GM23248 (cell line): ENCODE measurements around the gene H2BW2. TPM values are rescaled to one million over a fixed set of nuclear protein-coding genes. Genes with fewer than 3 reads are reported as not detected.
"Not testable (repeated sequence)": the region's sequence is repeated elsewhere in the genome, so short reads cannot be mapped to it uniquely, and the experiment has no call there.

ENCODE experiments used
- DNase-seq: peaks from one replicate; pipeline ENCODE4 v3.0.0-alpha.2; 2015
- H2AFZ ChIP-seq: fragments of 200-600 bp; sonication (generic); 2 replicates; pipeline ENCODE4 v1.6.1; 2016; ENCODE audit warnings: antibody characterized with exemption
- H3F3A ChIP-seq: fragments of 200-600 bp; sonication (generic); 2 replicates; pipeline ENCODE4 v1.6.1; 2016; ENCODE audit warnings: mild to moderate bottlenecking, antibody characterized with exemption, mixed run types; ENCODE audit not compliant: insufficient read depth
- H3K27ac ChIP-seq: fragments of 200-600 bp; sonication (generic); 2 replicates; pipeline ENCODE4 v1.5.1; 2016; ENCODE audit warnings: mild to moderate bottlenecking
- H3K27me3 ChIP-seq: fragments of 200-600 bp; sonication (generic); replicated peaks from 2 replicates; pipeline ENCODE4 v1.6.1; 2016; ENCODE audit warnings: mild to moderate bottlenecking; ENCODE audit not compliant: insufficient read depth
- H3K36me3 ChIP-seq: fragments of 200-600 bp; sonication (generic); 2 replicates; pipeline ENCODE4 v1.6.1; 2016; ENCODE audit warnings: low read depth, mild to moderate bottlenecking
- H3K4me1 ChIP-seq: fragments of 200-600 bp; sonication (generic); 2 replicates; pipeline ENCODE4 v1.6.1; 2016; ENCODE audit warnings: mild to moderate bottlenecking; ENCODE audit not compliant: insufficient read depth
- H3K4me2 ChIP-seq: fragments of 200-600 bp; sonication (generic); one replicate; pipeline ENCODE4 v1.6.1; 2016; ENCODE audit warnings: mild to moderate bottlenecking; ENCODE audit not compliant: unreplicated experiment
- H3K4me3 ChIP-seq: fragments of 200-600 bp; sonication (generic); 2 replicates; pipeline ENCODE4 v1.5.1; 2016; ENCODE audit warnings: mild to moderate bottlenecking
- H3K79me2 ChIP-seq: fragments of 200-600 bp; sonication (generic); 2 replicates; pipeline ENCODE4 v1.6.1; 2016; ENCODE audit warnings: mild to moderate bottlenecking; ENCODE audit not compliant: insufficient read depth
- H3K9ac ChIP-seq: fragments of 200-600 bp; sonication (generic); 2 replicates; pipeline ENCODE4 v1.6.1; 2016; ENCODE audit warnings: mild to moderate bottlenecking
- H3K9me2 ChIP-seq: fragments of 200-600 bp; sonication (generic); 2 replicates; pipeline ENCODE4 v1.6.1; 2016; ENCODE audit warnings: mixed run types, mild to moderate bottlenecking, moderate library complexity; ENCODE audit not compliant: insufficient read depth
- H3K9me3 ChIP-seq: fragments of 200-600 bp; sonication (generic); one replicate; pipeline ENCODE4 v1.6.1; 2017; ENCODE audit warnings: low read depth
- H4K20me1 ChIP-seq: fragments of 200-600 bp; sonication (generic); 2 replicates; pipeline ENCODE4 v1.6.0; 2016; ENCODE audit not compliant: insufficient read depth
- EZH2 ChIP-seq: fragments of 200-600 bp; sonication (generic); IDR thresholded peaks from 2 replicates; pipeline ENCODE4 v1.6.1; 2018; ENCODE audit warnings: antibody characterized with exemption, mild to moderate bottlenecking; ENCODE audit not compliant: insufficient read depth, poor library complexity, severe bottlenecking
- EZH2phosphoT487 ChIP-seq: fragments of 200-600 bp; sonication (generic); IDR thresholded peaks from 2 replicates; pipeline ENCODE4 v1.6.1; 2018; ENCODE audit warnings: antibody characterized with exemption, moderate library complexity, mild to moderate bottlenecking, low read depth; ENCODE audit not compliant: insufficient read depth
- WGBS, 2 experiments: methylation state at CpG; one replicate each; pipeline ENCODE4 v1.1.6; 2015 to 2017; ENCODE audit warnings: low lambda C conversion rate in 2 of 2, low coverage in 1 of 2; ENCODE audit errors: missing lambda C conversion rate in 2 of 2; 5-methylcytosine and 5-hydroxymethylcytosine counted together
- in situ Hi-C: fragments of 300-500 bp; cut with MboI; formaldehyde crosslinking; loops from 2 replicates; pipeline ENCODE4 v1.15.0; 2020
- polyA plus RNA-seq: library from polyadenylated mRNA; unstranded; fragments of >200 nt; fragmentation: Nextera tagmentation; extraction: Ambion mirVana; gene quantifications from 2 replicates; pipeline ENCODE4 v1.2.1, GENCODE V29; 2016
- total RNA-seq: library from RNA; depleted of rRNA; stranded (reverse); fragments of >200 nt; shearing (Covaris generic); gene quantifications from 2 replicates; pipeline ENCODE4 v1.2.3, GENCODE V29; 2014

H2BW2 gene
- total and polyA plus RNA-seq, 2 experiments from 2014 or later: not detected

DNA sequence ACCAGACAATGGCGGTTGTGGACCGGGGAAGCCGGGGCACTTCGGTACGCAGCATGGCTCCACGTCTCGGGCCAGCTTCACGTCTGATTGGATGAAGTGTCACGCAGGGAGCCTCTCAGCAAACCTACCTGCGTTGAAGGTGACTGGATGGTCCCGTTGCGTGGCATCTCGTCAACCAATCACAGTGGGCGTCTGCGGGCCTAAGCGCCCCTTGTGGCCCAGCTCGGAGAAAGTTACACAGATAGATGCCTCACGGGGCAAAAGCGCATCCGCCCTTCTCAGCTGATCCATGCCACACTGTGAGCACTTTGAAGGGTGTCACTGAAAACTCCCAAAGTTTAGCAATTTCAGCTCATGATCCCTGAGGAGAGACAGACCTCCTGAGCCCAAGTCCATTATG is 26.1 kb upstream of the H2BW2 start, which contains the start of gene H2BW1:
Gene H2BW1, minus strand, starts transcription at position 103 of the 400 bp plus-strand sequence. CDS start 132 bp downstream, outside the sequence.
- H3K9me3 ChIP-seq: no peaks in the 10 kb centered on the region
- WGBS, 2 experiments: 71 to 72% methylated on average over 3 to 20 of the region's 20 CpGs
- no peaks in the 10 kb centered on the region for H4K20me1 ChIP-seq
- H3K4me1 ChIP-seq: no peaks in the 10 kb centered on the region
- no peaks in the 10 kb centered on the region for H3K79me2 ChIP-seq
- no peak within 1 kb of the TSS for H2AFZ ChIP-seq
- H3K9ac ChIP-seq: no peak within 1 kb of the TSS
- H3K9me2 ChIP-seq: no peaks in the 10 kb centered on the region
- H3K27me3 ChIP-seq: no peaks in the 10 kb centered on the region
- H3K4me2 ChIP-seq: no peak within 1 kb of the TSS
- H3K4me3 ChIP-seq: no peak within 1 kb of the TSS
- H3K36me3 ChIP-seq: no peaks in the 10 kb centered on the region
- DNase-seq: no peak
- H3K27ac ChIP-seq: no peak within 1 kb of the TSS
- H3F3A ChIP-seq: no peaks in the 10 kb centered on the region
- in situ Hi-C loops: no loop called here
- no peak for TF ChIP-seq EZH2phosphoT487
- no peak for TF ChIP-seq EZH2

DNA sequence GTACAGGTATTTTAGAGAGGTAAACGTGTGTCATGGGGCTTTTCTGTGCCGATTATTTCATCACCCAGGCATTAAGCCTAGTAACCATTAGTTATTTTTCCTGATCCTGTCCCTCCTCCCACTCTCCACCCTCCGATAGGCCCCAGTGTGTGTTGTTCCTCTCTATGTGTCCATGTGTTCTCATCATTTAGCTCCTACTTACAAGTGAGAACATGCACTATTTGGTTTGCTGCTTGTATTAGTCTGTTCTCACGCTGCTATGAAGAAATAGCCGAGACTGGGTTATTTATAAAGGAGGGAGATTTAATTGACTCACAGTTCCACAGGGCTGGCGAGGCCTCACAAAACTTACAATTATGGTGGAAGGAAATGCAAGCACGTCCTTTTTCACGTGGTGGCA is 24.2 kb upstream of the H2BW2 start:
- 23 to 24% methylated on average over 3 to 8 of the region's 8 CpGs for WGBS, 2 experiments

DNA sequence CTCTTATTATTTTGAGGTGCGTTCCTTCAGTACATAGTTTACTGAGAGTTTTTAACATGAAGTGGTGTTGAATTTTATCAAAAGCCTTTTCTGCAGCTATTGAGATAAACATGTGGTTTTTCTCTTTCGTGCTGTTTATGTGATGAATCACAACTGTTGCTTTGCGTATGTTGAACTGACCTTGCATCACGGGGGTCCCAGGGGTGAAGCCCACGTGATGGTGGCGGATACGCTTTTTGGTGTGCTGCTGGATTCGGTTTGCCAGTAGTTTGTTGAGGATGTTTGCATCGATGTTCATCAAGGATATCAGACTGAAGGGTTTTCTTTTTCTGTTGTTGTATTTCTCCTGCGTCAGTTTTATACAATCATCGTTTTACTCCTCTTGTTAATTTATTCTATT is 21.6 kb upstream of the H2BW2 start:
- Histone ChIP-seq H3K4me2 (no peak overlapping the region), H3K4me3 (no peak overlapping the region), H3K4me1 (no peaks in the 10 kb centered on the region), H3K9ac (no peak overlapping the region), H3K9me3 (no peaks in the 10 kb centered on the region), H3K36me3 (no peaks in the 10 kb centered on the region), H3K27ac (no peak overlapping the region), H3K27me3 (no peaks in the 10 kb centered on the region), H3K79me2 (no peaks in the 10 kb centered on the region), H2AFZ (no peak overlapping the region), H4K20me1 (no peaks in the 10 kb centered on the region), H3F3A (no peaks in the 10 kb centered on the region), H3K9me2 (no peaks in the 10 kb centered on the region)
- in situ Hi-C loops: no loop called here
- TF ChIP-seq EZH2 (no peak), EZH2phosphoT487 (no peak)
- DNase-seq: no peak
- 46 to 59% methylated on average over 11 of the region's 11 CpGs for WGBS, 2 experiments

More for the DNA sequence above, 24.2 kb upstream of the H2BW2 start:
- H3K9me3 ChIP-seq, H3K9me2 ChIP-seq, H3K4me2 ChIP-seq, H3F3A ChIP-seq, DNase-seq, in situ Hi-C loops, H3K4me3 ChIP-seq, H2AFZ ChIP-seq, H3K9ac ChIP-seq, H3K4me1 ChIP-seq, H3K27ac ChIP-seq, H3K27me3 ChIP-seq, H4K20me1 ChIP-seq, H3K79me2 ChIP-seq, H3K36me3 ChIP-seq: not testable (repeated sequence)

DNA sequence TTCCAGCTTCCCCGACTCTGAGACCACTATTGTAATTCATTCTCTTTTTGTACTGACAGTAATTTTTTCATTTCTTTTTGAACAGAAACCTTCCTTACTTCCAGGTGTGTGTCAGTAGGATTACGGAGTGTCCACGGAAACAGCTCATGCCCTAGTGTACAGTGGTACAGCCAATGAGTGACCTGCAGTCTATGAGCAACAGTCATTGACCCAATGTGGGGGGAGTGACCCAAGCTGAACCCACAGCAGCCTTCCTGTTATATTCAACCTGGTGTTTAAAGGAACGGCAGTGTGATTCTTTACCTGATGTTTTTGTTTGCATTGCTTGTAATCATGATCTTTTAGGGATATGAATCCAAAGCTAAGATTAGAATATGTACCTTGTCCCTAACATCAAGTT is 1.2 kb downstream of the H2BW2 start:
- DNase-seq: no peak

DNA sequence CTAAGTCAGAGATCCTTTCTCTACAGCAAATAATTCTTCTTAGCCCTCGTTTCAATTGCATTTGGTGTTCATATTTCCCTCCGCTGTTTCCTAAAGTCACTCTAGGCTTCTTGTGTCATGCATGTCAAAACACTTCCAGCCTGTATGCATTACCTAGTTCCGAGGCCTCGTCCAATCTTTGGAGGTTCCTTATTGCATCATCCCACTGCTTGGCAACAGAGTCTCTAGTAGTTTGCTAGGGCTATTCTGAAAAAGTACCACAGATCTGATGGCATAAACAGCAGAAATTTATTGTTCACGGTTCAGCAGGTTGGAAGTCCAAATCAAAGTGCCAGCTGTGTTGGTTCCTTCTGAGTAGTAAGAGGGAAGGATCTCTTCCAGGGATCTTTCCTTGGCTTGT is 5.9 kb downstream of the H2BW2 start:
- no peak for TF ChIP-seq EZH2
- TF ChIP-seq EZH2phosphoT487: no peak
- in situ Hi-C loops: no loop called here
- 26 to 31% methylated on average over 5 of the region's 5 CpGs for WGBS, 2 experiments

More for the DNA sequence above, 1.2 kb downstream of the H2BW2 start:
- in situ Hi-C loops: no loop called here
- Histone ChIP-seq H3K4me1 (no peaks in the 10 kb centered on the region), H3K4me2 (no peak overlapping the region), H3K4me3 (no peak overlapping the region), H3K27ac (no peak overlapping the region), H3F3A (no peaks in the 10 kb centered on the region), H3K36me3 (no peaks in the 10 kb centered on the region), H3K9me3 (no peaks in the 10 kb centered on the region), H3K9ac (no peak overlapping the region), H4K20me1 (no peaks in the 10 kb centered on the region), H2AFZ (no peak overlapping the region), H3K79me2 (no peaks in the 10 kb centered on the region), H3K9me2 (no peaks in the 10 kb centered on the region), H3K27me3 (no peaks in the 10 kb centered on the region)
- WGBS, 2 experiments: 23 to 29% methylated on average over 4 of the region's 4 CpGs
- no peak for TF ChIP-seq EZH2phosphoT487
- TF ChIP-seq EZH2: no peak

More for the DNA sequence above, 5.9 kb downstream of the H2BW2 start:
- DNase-seq: no peak
- Histone ChIP-seq H3K9ac (no peak overlapping the region), H2AFZ (no peak overlapping the region), H3K36me3 (no peaks in the 10 kb centered on the region), H3K27ac (no peak overlapping the region), H3K9me3 (no peaks in the 10 kb centered on the region), H3K4me1 (no peaks in the 10 kb centered on the region), H3K4me3 (no peak overlapping the region), H3K9me2 (no peaks in the 10 kb centered on the region), H4K20me1 (no peaks in the 10 kb centered on the region), H3F3A (no peaks in the 10 kb centered on the region), H3K27me3 (no peaks in the 10 kb centered on the region), H3K4me2 (no peak overlapping the region), H3K79me2 (no peaks in the 10 kb centered on the region)
